HG03558 (cell line): ENCODE data around the gene PDGFRB.

ENCODE experiments used
- ATAC-seq: cut with Tn5 transposase; IDR thresholded peaks from one replicate; pipeline ENCODE4 v1.9.1; 2021; ENCODE audit warnings: moderate number of reproducible peaks; ENCODE audit not compliant: unreplicated experiment; ENCODE audit errors: extremely low read depth

Gene PDGFRB

GRCh38 chr5:150183436-150183835 lies 27.8 kb upstream of the PDGFRB start:
- ATAC-seq, result no peak

GRCh38 chr5:150182774-150183173 lies 27.1 kb upstream of the PDGFRB start:
- no peak for ATAC-seq

DNA sequence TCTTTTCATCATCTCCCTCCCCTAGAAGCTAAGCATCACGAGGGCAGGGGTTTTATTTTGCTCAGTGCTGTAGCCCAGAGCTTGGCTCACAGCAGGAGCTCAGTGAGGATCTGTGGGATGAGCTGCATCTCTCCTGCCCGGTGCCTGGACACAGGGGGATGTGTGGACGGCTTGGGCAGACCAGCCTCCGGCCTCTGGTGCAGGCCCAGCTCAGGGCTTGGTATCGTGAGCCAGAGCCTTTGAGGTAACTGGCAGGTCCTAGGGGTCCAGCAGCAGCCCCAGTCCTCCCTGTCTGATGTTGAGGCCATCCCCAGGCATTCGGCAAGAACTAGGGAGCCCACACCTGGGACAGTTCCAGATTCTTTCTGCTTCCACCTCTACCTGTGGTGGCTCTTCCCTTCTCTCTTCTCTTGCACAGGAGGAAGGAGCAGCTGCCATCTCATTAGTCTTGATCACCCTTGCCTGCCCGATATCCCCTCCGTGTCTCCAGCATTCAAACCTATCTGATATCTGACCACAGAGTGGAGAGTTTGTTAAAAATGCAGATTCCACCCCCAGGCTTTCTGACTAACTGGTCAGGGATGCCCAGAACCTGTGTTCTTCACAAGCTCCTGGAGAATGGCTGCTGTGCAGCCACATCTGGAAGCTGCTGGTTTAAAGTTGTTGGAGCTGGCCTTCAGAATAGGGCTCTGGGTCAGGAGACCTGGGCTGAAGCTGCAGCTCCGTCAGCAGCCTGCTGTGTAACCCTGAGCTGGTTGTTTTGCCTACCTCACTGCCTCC lies 26.3 kb upstream of the PDGFRB start:
- ATAC-seq, result no peak

GRCh38 chr5:150181027-150181426 lies 25.4 kb upstream of the PDGFRB start:
- ATAC-seq, result no peak

DNA sequence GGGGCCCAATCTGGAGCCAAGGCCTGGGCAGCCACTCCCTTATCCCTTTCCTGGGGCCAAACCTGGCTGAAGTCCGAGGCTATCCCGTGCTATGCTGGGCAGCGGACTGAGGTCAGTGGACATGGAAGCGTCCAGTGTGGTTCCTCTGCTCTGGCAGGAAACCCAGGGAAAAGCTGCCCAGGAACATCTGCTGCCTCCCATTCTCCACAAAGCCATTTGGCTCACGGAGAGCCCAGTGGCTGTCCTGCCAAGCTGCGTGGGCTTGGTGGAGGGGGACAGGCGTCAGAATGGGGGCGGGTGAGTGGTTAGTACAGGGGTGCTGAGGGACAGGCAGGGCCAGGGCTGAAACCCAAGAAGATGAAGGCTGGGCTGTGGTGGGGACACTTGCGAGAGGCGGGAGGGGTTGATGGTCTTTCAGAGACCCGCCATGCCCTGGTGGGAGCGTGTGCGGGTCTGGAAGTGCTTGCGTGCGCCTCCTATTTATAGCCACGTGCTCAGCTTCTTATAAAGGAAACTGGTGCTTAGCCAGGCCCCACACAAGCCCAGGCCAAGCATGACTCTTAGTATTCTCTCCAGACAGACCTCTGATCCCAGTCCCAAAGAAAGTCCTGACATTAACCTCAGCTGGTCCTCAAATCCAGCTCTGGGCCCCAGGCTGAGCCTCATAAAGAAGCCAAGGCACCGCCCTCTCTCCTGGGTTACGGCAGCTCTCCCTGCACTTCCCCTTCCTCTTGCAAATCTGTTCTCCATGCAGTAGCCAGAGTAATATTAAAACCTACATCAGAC lies 24.8 kb upstream of the PDGFRB start:
- no peak for ATAC-seq

DNA sequence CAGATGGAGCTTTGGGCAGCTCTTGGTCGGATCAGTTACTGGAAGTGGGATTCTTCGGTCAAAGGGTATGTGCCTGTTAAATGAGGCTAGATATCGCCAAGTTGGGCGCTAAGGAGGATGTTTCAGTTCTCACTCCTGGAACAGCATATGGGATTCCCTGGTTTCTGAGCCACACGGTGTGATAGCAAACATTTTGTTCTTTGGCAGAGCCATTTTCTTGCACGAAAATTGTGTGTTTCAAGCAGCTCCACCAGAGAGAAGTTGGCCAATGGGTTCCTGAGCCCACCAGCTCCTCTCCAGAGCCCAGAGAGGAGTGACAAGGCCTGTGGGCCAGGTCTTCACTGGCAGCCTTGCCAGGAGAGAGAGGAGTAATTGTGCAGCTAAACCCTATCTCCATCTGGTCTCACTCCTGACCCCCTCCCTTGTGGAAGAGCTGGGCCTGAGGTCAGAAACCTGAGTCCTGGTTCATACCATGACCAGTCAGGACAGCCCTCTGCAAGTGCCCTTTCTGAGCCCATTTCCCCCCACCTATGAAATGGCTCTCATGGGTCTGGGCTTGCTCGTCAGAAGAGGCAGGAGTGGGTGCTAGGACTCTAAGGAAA lies 23.5 kb upstream of the PDGFRB start:
- no peak for ATAC-seq

DNA sequence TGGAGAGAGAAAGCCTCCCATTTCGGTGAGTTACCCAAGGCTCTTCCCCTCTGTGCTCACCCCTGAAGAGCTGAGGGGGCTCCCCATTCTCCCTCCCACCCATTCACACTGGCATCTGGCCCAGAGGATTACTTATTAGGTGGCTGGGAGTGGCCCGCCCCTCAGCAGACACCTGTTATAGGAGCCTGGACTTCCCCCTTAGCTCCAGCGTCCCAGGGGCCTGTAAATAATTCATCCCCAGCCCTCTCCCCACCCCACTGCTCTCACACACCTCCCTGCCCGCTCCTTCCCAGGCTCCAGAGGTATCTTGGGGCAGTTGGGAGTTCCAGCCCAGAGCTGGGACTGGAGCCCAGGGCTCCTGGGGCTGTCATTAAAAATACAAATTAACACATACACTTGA lies 22.6 kb upstream of the PDGFRB start:
- no peak for ATAC-seq

DNA sequence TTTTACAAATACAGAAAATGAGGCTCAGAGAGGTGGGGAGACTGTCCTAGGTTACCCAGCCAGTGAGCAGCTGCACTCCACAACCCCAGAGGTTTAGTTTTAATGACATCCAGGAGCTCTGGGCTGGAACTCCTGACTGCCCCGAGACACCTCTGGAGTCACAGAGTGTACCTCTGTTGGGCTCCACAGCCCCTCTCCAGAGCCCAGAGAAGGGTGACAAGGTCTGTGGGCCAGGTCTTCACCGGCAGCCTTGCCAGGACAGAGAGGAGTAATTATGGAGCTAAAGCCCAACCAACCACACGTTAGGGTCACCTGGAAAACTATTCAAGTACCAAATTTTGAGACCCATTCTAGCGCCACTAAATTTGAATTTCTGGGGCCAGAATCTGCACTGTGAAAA lies 22.1 kb upstream of the PDGFRB start:
- ATAC-seq, result no peak

DNA sequence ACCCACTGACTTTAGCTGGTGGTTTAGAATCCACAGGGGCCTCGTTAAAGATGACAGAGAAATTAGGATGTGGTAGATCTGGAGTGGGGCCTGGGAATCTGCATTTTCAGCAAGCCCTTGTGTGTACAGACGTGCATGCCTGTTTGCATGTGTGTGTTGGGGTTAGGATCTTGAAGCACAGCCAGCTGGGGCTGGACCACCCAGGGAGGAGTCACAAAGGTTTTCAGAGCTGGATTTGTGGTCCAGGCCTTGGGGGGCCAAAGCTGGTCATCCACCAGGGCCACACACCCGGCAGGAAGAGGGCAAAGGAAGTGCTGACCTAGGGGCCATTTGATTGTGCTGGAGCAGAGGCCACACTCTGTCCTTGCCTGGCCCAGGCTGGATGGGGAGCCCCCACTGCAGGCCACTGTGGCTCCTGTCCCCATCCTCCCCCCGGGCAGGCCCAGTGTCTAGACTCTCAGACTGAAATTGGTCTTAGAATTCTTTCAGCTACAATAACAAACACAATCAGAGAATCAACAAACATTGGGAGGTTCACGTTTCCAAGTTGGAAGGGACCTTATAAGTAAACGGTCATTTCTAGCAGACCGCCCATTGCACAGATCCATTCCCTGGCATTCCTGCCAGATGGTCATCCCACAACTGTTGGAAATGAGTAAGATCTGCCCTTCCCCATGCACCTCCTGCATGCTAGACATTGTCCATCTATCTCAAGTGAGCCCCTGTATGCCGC lies 21.3 kb upstream of the PDGFRB start:
- ATAC-seq, result no peak

DNA sequence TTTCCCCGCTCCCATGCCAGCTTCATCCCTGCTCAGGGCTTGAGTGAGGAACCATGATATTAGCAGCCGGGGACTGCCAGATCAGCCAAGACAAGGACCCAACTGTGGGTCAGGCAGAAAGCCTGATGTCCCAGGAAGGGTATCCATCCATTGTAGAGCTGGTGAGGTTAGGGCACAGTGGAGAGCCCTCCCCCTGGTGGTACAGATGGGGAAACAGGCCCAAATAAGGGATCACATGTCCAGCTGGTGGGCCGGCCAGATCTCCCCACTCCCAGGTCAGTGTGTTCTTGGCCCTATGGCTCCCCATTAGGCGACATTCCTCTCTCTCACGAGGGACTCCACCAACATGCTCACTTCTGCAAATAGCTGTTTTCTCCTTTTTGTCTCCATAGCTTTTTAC lies 19.9 kb upstream of the PDGFRB start:
- no peak for ATAC-seq

- no peak for ATAC-seq
These were observed 19.4 kb upstream of the PDGFRB start for GRCh38 chr5:150175076-150175475.

GRCh38 chr5:150174285-150174684 lies 18.6 kb upstream of the PDGFRB start:
- ATAC-seq, result no peak

DNA sequence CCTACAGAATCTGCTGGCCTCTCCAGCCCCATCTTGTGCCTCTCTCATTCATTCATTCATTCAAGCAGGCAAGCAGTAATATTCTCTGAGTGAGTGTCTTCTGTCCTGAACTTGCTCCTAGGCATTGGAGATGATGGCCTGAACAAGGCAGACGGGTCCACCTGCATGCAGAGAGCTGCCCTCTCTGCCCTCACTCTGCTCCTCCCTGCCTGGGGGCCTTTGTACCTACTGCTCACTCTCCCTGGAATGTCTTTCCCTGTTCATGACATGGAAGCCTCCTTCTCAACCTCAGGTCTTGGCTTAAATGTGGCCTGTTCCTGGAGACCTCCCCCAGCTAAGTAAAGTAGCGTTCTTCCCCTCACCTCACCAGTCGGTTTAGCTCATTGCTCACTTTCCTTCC lies 17.5 kb upstream of the PDGFRB start:
- no peak for ATAC-seq

DNA sequence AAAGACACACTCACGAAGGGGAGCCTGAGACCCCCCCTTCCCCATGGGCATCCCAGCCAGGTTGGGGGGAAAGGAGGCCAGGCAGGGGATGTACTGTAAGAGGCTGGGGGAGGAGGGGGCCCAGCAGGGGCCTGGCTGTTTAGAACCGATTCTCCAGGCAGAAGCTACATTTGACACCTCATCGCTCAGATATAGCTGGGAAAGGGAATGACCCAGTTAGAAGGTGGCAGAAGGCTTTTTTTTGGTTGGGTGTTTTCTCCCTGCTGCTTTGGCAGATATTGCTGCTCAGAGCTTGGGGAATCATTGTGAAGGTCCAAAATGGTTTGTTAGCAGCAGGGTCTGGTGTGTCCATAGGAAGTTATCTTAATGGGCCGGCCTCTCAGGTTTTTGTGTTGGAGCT lies 16.9 kb upstream of the PDGFRB start:
- ATAC-seq, result no peak

DNA sequence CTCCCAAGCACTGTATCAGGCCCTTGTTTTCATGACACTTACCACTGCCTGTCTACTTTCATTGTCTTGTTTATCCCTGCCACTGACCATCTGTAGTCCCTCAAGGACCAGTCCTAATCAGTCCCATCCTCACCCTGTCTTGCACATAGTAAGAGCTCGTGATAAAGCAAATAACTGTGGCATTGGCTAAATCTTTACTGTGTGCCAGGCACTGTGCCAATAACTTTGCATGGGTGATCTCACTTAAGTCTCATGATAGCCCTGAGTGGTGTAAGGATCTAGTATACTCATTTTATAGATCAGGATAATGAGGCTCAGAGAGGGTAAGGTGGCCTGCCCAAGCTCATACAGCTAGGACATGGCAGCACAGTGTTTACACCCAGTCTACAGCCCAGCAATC lies 16.5 kb upstream of the PDGFRB start:
- ATAC-seq, result no peak

DNA sequence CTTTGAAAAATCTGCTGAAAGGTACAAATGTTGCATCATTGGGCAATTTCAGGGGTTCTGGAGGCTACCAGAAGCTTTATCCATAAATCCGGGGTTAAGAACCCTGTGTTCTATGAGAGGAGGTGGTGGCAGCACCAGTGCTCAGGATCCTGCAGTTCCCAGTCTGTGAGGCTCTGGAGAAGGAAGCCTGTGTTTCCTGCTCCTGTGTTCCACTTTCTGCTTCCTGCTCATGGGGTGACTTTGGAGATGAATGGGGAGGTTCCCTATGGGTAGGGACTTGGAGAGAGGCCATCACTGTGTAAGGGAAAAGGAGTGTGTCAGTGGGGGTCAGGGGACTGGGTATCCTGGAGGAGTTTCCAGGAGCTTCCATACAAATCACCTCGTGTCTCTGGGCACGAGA lies 13.2 kb upstream of the PDGFRB start:
- no peak for ATAC-seq

GRCh38 chr5:150167908-150168307 lies 12.3 kb upstream of the PDGFRB start:
- no peak for ATAC-seq

GRCh38 chr5:150167512-150167850 lies 11.8 kb upstream of the PDGFRB start:
- ATAC-seq, result no peak

- no peak for ATAC-seq
These were observed 11.2 kb upstream of the PDGFRB start, which contains the start of gene CDX1 for GRCh38 chr5:150166650-150167511. TSS of gene CDX1 (plus strand) at chr5:150166778. CDS start at chr5:150166877, 99 bp downstream.
